HL-60 (cell line): Measurements from ENCODE around the gene LACRT.

Experiments
- CTCF ChIP-seq: IDR thresholded peaks from one replicate; pipeline ENCODE4 v1.5.1; 2011; ENCODE audit warnings: low read length, control low read depth, inconsistent platforms; ENCODE audit not compliant: insufficient read depth
- GABPA ChIP-seq: IDR thresholded peaks from 2 replicates; pipeline ENCODE4 v1.6.1; 2012; ENCODE audit warnings: low read depth
- POLR2AphosphoS5 ChIP-seq: IDR thresholded peaks from 2 replicates; pipeline ENCODE4 v1.6.1; 2012; ENCODE audit warnings: low read depth
- REST ChIP-seq: IDR thresholded peaks from 2 replicates; pipeline ENCODE4 v1.6.1; 2012; ENCODE audit warnings: low read depth; ENCODE audit not compliant: insufficient replicate concordance

GRCh38 chr12:54583726-54584125, 51.0 kb downstream of the LACRT start:
- no peak for TF ChIP-seq CTCF
- TF ChIP-seq REST, result no peak
- no peak for TF ChIP-seq POLR2AphosphoS5
- TF ChIP-seq GABPA, result no peak
